ENCODE results near the gene RAP1B. TPM values are rescaled to one million over a fixed set of nuclear protein-coding genes. Genes with fewer than 3 reads are reported as not detected.
A peak's percentile ranks its signal among the peaks of the same experiment; 100 is the strongest.

The RAP1B gene
- total and polyA plus RNA-seq, 2 donors from 2014 or later = 102 to 157 TPM

DNA sequence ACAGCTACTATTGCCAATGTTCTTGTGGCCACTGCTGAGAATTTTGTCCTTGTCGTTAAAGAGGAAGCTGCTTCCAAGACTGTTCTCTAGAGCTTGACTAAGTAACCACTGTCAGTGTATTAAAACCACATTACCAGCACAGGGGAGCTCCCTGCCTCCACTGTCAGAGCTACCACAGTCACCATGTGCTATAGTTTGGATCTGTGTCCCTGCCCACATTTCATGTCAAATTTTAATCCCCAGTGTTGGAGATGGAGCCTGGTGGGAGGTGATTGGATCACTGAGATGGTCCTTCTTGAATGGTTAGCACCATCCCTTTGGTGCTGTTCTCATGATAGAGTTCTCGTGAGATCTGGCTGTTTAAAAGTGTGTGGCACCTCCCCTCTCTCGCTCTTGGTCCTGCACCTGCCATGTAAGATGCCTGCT is 23.2 kb upstream of the RAP1B start:
- Histone ChIP-seq H3K36me3 (ENCODE audit: control insufficient read depth in 2 of 3, insufficient read depth in 3 of 3, low read length in 3 of 3) (no peaks in the 10 kb centered on the region), H3K9ac (ENCODE audit: low read length in 3 of 3) (no peak overlapping the region), H3K27ac (ENCODE audit: low read depth in 2 of 2, low read length in 2 of 2) (no peak overlapping the region), H3K4me3 (ENCODE audit: low read length in 3 of 3) (no peak overlapping the region), H3K4me1 (ENCODE audit: control insufficient read depth in 2 of 3, insufficient read depth in 2 of 3, low read depth in 1 of 3, low read length in 3 of 3) (no peaks in the 10 kb centered on the region), H3K9me3 (ENCODE audit: control insufficient read depth in 2 of 3, insufficient read depth in 1 of 3, low read length in 3 of 3) (peaks cover 0 to 13% (median 0%) of the 10 kb centered on the region in 3 donors), H3K27me3 (ENCODE audit: control insufficient read depth, insufficient read depth, low read length) (no peaks in the 10 kb centered on the region)
- FAIRE-seq (no peak), DNase-seq (no peak)
- intact Hi-C loops (cut with DNase I) = no loop called here
- TF ChIP-seq, protein P1, sequence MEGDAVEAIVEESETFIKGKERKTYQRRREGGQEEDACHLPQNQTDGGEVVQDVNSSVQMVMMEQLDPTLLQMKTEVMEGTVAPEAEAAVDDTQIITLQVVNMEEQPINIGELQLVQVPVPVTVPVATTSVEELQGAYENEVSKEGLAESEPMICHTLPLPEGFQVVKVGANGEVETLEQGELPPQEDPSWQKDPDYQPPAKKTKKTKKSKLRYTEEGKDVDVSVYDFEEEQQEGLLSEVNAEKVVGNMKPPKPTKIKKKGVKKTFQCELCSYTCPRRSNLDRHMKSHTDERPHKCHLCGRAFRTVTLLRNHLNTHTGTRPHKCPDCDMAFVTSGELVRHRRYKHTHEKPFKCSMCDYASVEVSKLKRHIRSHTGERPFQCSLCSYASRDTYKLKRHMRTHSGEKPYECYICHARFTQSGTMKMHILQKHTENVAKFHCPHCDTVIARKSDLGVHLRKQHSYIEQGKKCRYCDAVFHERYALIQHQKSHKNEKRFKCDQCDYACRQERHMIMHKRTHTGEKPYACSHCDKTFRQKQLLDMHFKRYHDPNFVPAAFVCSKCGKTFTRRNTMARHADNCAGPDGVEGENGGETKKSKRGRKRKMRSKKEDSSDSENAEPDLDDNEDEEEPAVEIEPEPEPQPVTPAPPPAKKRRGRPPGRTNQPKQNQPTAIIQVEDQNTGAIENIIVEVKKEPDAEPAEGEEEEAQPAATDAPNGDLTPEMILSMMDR (IDR thresholded peaks at IDR 0.05; ENCODE audit: borderline replicate concordance, extremely low read depth, insufficient read depth) = no peak

DNA sequence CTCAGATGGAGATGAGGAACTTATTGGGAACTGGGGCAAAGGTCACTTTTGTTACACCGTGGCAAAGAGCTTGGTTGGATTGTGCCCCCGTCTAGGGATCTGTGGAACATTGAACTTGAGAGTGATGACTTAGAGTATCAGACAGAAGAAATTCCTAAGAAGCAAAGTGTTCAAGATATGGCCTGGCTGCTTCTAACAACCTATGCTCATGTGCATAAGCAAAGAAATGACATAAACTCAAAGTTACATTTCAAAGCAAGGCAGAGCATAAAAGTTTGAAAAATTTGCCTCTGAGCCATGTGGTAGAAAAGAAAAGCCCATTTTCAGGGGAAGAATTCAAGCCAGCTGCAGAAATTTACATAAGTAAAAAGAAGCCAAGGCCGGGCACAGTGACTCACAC is 21.5 kb upstream of the RAP1B start:
- no peak for FAIRE-seq
- DNase-seq = no peak
- no peak overlapping the region for H3K4me3 ChIP-seq (ENCODE audit: low read length in 3 of 3)
- H3K9me3 ChIP-seq (ENCODE audit: control insufficient read depth in 2 of 3, insufficient read depth in 1 of 3, low read length in 3 of 3) = peaks cover 0 to 13% (median 0%) of the 10 kb centered on the region in 3 donors
- intact Hi-C loops (cut with DNase I) = no loop called here
- no peak overlapping the region for H3K9ac ChIP-seq (ENCODE audit: low read length in 3 of 3)
- TF ChIP-seq, protein P1 (IDR thresholded peaks at IDR 0.05; ENCODE audit: borderline replicate concordance, extremely low read depth, insufficient read depth) = no peak
- no peaks in the 10 kb centered on the region for H3K36me3 ChIP-seq (ENCODE audit: control insufficient read depth in 2 of 3, insufficient read depth in 3 of 3, low read length in 3 of 3)
- no peaks in the 10 kb centered on the region for H3K27me3 ChIP-seq (ENCODE audit: control insufficient read depth, insufficient read depth, low read length)
- H3K4me1 ChIP-seq (ENCODE audit: control insufficient read depth in 2 of 3, insufficient read depth in 2 of 3, low read depth in 1 of 3, low read length in 3 of 3) = no peaks in the 10 kb centered on the region
- H3K27ac ChIP-seq (ENCODE audit: low read depth in 2 of 2, low read length in 2 of 2) = no peak overlapping the region

- H3K36me3 ChIP-seq (ENCODE audit: control insufficient read depth in 2 of 3, insufficient read depth in 3 of 3, low read length in 3 of 3) = no peaks in the 10 kb centered on the region
- no peak overlapping the region for H3K4me3 ChIP-seq (ENCODE audit: low read length in 3 of 3)
- intact Hi-C loops (cut with DNase I) = no loop called here
- TF ChIP-seq, protein P1 (IDR thresholded peaks at IDR 0.05; ENCODE audit: borderline replicate concordance, extremely low read depth, insufficient read depth) = no peak
- DNase-seq (peak in 2 of 5 donors; percentile 58 to 61), FAIRE-seq (no peak)
- no peak overlapping the region for H3K9ac ChIP-seq (ENCODE audit: low read length in 3 of 3)
- no peak overlapping the region for H3K27ac ChIP-seq (ENCODE audit: low read depth in 2 of 2, low read length in 2 of 2)
- H3K4me1 ChIP-seq (ENCODE audit: control insufficient read depth in 2 of 3, insufficient read depth in 2 of 3, low read depth in 1 of 3, low read length in 3 of 3) = no peaks in the 10 kb centered on the region
- no peaks in the 10 kb centered on the region for H3K27me3 ChIP-seq (ENCODE audit: control insufficient read depth, insufficient read depth, low read length)
- H3K9me3 ChIP-seq (ENCODE audit: control insufficient read depth in 2 of 3, insufficient read depth in 1 of 3, low read length in 3 of 3) = peaks cover 0 to 13% (median 0%) of the 10 kb centered on the region in 3 donors
Measured at GRCh38 chr12:68591734-68592418, 18.8 kb upstream of the RAP1B start.

Measured in kidney (tissue), 14 donors.